Endothelial cell of umbilical vein (primary cell): ENCODE measurements around the gene NEDD4L. TPM values are rescaled to one million over a fixed set of nuclear protein-coding genes. Genes with fewer than 3 reads are reported as not detected.

Source experiments
- BruUV-seq: library from RNA; stranded (reverse); fragments of 400-500 nt; replicated peaks from 2 replicates; lab custom pipeline; 2021; lab: Mats Ljungman, UMichigan
- CTCF ChIA-PET: fragments of 300-600, 350-600 bp; sonication (Branson Sonifier 250); formaldehyde crosslinking; loops from one replicate; lab custom pipeline; 2021; ENCODE audit warnings: antibody characterized with exemption, inconsistent platforms; lab: Charles Lee
- POLR2A ChIA-PET: fragments of 300-600, 350-600 bp; sonication (Branson Sonifier 250); formaldehyde crosslinking; loops from one replicate; lab custom pipeline; 2021; ENCODE audit warnings: antibody characterized with exemption, inconsistent platforms; lab: Charles Lee
- DNase-seq: peaks from one replicate; pipeline ENCODE4 v3.0.0-alpha.2; 2011; ENCODE audit warnings: low read depth, low spot score
- FAIRE-seq: peaks from 2 replicates; lab custom pipeline; 2011; peaks lifted over from hg19 to GRCh38; lab: Jason Lieb, UNC
- H2AFZ ChIP-seq: 2 replicates; pipeline ENCODE4 v1.6.0; 2012; ENCODE audit warnings: low read depth, low read length, control low read depth, inconsistent platforms
- H3K27ac ChIP-seq: 2 replicates; pipeline ENCODE4 v1.5.1; 2011; ENCODE audit warnings: low read depth, mild to moderate bottlenecking, control low read depth, low read length, moderate library complexity; ENCODE audit not compliant: insufficient read depth
- H3K27me3 ChIP-seq, 2 experiments: 2 replicates each; pipeline versions ENCODE4 v1.6.0 to v1.6.1; 2011; ENCODE audit warnings: low read length in 2 of 2, mixed read lengths in 1 of 2; ENCODE audit not compliant: control insufficient read depth in 2 of 2, insufficient read depth in 2 of 2
- H3K36me3 ChIP-seq, 2 experiments: 2 replicates in 1 of 2; 3 replicates in 1 of 2; pipeline ENCODE4 v1.5.1; 2011; ENCODE audit warnings: low read length in 2 of 2, mild to moderate bottlenecking in 1 of 2, moderate library complexity in 1 of 2; ENCODE audit not compliant: control insufficient read depth in 2 of 2, insufficient read depth in 2 of 2; ENCODE audit errors: extremely low read depth in 1 of 2
- H3K4me1 ChIP-seq: 3 replicates; pipeline ENCODE4 v1.5.1; 2011; ENCODE audit warnings: mild to moderate bottlenecking, low read length; ENCODE audit not compliant: control insufficient read depth, insufficient read depth; ENCODE audit errors: extremely low read depth
- H3K4me2 ChIP-seq: 2 replicates; pipeline ENCODE4 v1.6.1; 2011; ENCODE audit warnings: low read length, control low read depth, mixed read lengths; ENCODE audit not compliant: insufficient read depth
- H3K4me3 ChIP-seq, 3 experiments: fragments of 200-600 bp in 1 of 3; sonication (generic), shearing (Covaris generic) in 1 of 3; replicated peaks in 1 of 3; 2 replicates each; pipeline ENCODE4 v1.5.1; 2011 to 2016; ENCODE audit warnings: control low read depth in 3 of 3, low read length in 3 of 3, mild to moderate bottlenecking in 2 of 3, inconsistent platforms in 1 of 3, low read depth in 1 of 3, moderate library complexity in 1 of 3; ENCODE audit not compliant: insufficient read depth in 1 of 3
- H3K79me2 ChIP-seq: 2 replicates; pipeline ENCODE4 v1.6.0; 2012; ENCODE audit warnings: low read length, inconsistent platforms; ENCODE audit not compliant: control insufficient read depth, insufficient read depth
- H3K9ac ChIP-seq: replicated peaks from 2 replicates; pipeline ENCODE3; 2011; ENCODE audit warnings: low read length, control low read depth; ENCODE audit not compliant: insufficient read depth; ENCODE audit errors: extremely low read depth
- H3K9me1 ChIP-seq: replicated peaks from 3 replicates; pipeline ENCODE4 v1.6.0; 2011; ENCODE audit warnings: mild to moderate bottlenecking, low read length; ENCODE audit not compliant: control insufficient read depth, insufficient read depth; ENCODE audit errors: extremely low read depth
- H3K9me3 ChIP-seq: replicated peaks from 2 replicates; pipeline ENCODE4 v1.5.1; 2012; ENCODE audit warnings: low read length, inconsistent platforms; ENCODE audit not compliant: control insufficient read depth, insufficient read depth
- H4K20me1 ChIP-seq: replicated peaks from 2 replicates; pipeline ENCODE3; 2011; ENCODE audit warnings: mild to moderate bottlenecking, low read length; ENCODE audit not compliant: control insufficient read depth, insufficient read depth; ENCODE audit errors: extremely low read depth
- FOS ChIP-seq: IDR thresholded peaks from 2 replicates; pipeline ENCODE4 v1.6.1; 2011; ENCODE audit warnings: mild to moderate bottlenecking, low read length, moderate library complexity, borderline replicate concordance; ENCODE audit not compliant: insufficient read depth
- GATA2 ChIP-seq: IDR thresholded peaks from 2 replicates; pipeline ENCODE4 v1.7.0; 2011; ENCODE audit warnings: low read depth, mild to moderate bottlenecking, moderate library complexity, mixed read lengths, low read length; ENCODE audit not compliant: insufficient read length, insufficient read depth
- JUN ChIP-seq: IDR thresholded peaks from 2 replicates; pipeline ENCODE4 v1.6.1; 2011; ENCODE audit warnings: borderline replicate concordance, low read depth; ENCODE audit not compliant: insufficient read length, insufficient read depth
- POLR2A ChIP-seq: IDR thresholded peaks from 2 replicates; pipeline ENCODE4 v1.6.1; 2012; ENCODE audit warnings: low read depth, mild to moderate bottlenecking, control low read depth, low read length
- POLR2AphosphoS5 ChIP-seq: IDR thresholded peaks from 2 replicates; pipeline ENCODE4 v1.6.1; 2012; ENCODE audit warnings: low read depth, mild to moderate bottlenecking, control low read depth, low read length, moderate library complexity; ENCODE audit not compliant: insufficient read depth
- dilution Hi-C: fragments of 300-500 bp; cut with MboI; formaldehyde crosslinking; loops from one replicate; pipeline ENCODE4 v1.15.0; 2019; ENCODE audit warnings: low sequenced_read_pairs; ENCODE audit not compliant: extremely low pct_ligation_motif_present
- intact Hi-C: fragments of 100-400 bp; cut with micrococcal nuclease; formaldehyde crosslinking; loops from one replicate; pipeline ENCODE4 v1.10.0; 2022
- polyA plus RNA-seq, 4 experiments: library from polyadenylated mRNA; depleted of rRNA in 3 of 4; stranded (reverse) in 3 of 4; unstranded in 1 of 4; fragments of >200 nt; gene quantifications; 2 replicates each; pipeline versions ENCODE4 v1.2.1 to v1.2.3, GENCODE V29; 2011 to 2012; ENCODE audit warnings: missing spikeins in 1 of 4
- total RNA-seq: library from RNA; stranded (reverse); gene quantifications from 2 replicates; pipeline ENCODE4 v1.2.3, GENCODE V29; 2021

The NEDD4L gene
- total and polyA plus RNA-seq, 2 donors (not counting 3 experiments of a cell fraction or from before 2014, with no cell fraction given), result 20.5 to 78.9 TPM

- no peaks in the 10 kb centered on the region for H3K79me2 ChIP-seq
- intact Hi-C loops, result loop anchor here (2.0 kb wide), 1 partner anchor 14 kb away; no protein-coding TSS in a partner anchor
- FAIRE-seq (peak; percentile 68), DNase-seq (peak; percentile 68)
- peaks cover 44% of the 10 kb centered on the region for H3K4me1 ChIP-seq
- H3K9me3 ChIP-seq, result no peaks in the 10 kb centered on the region
- ChIA-PET POLR2A (no interaction called here), CTCF (interaction anchor here (0.7 to 2.6 kb wide), 8 partner anchors 13 to 330 kb away, joined by 3 to 8 read pairs (median 4); no protein-coding TSS in a partner anchor)
- H4K20me1 ChIP-seq, result no peaks in the 10 kb centered on the region
- H3K36me3 ChIP-seq, result no peaks in the 10 kb centered on the region
- H2AFZ ChIP-seq, result no peak overlapping the region
- H3K9ac ChIP-seq, result peak overlapping the region; percentile 75
- H3K9me1 ChIP-seq, result no peaks in the 10 kb centered on the region
- peak; percentile 18 for TF ChIP-seq POLR2AphosphoS5
- no peak for TF ChIP-seq POLR2A
- TF ChIP-seq JUN, result peak; percentile 28
- peak; percentile 50 for TF ChIP-seq FOS
- peak overlapping the region; percentile 50 for H3K4me2 ChIP-seq
- dilution Hi-C loops, result no loop called here
- no peaks in the 10 kb centered on the region for H3K27me3 ChIP-seq
- H3K4me3 ChIP-seq, result no peak overlapping the region
- no TSS peak for BruUV-seq
- peak overlapping the region; percentile 99 for H3K27ac ChIP-seq
Measured at GRCh38 chr18:58288921-58289797, 245.1 kb downstream of the NEDD4L start.

DNA sequence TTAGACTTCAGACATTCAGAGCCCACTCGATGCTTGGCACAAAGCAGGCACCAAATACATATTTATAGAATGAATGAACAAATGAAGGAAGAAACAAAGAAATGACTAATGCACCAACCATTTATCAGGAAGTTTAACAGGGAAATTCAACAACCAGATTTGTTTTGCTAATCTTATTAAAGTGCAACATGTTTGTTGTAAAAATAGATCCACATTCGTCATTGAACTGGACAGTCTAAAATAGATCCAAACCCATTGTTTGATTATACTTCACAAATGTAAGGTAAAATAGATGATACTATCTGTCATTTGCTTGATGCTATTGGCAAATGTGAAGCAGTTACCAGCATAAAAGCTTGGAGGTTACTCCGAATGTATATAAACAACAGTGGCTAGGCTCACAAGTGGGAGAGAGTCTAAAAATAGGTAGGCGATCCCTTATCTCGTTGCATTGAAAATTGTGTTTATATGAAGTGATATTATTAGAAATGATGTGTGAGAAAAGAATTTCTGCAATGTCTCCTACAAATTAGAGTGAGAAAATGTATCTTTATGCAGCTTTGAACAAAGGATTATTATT, 246.2 kb downstream of the NEDD4L start:
- no peaks in the 10 kb centered on the region for H3K79me2 ChIP-seq
- FAIRE-seq (peak; percentile 80), DNase-seq (peak; percentile 90)
- no peaks in the 10 kb centered on the region for H4K20me1 ChIP-seq
- no peak overlapping the region for H2AFZ ChIP-seq
- H3K9ac ChIP-seq, result peak overlapping the region; percentile 75
- dilution Hi-C loops (no loop called here), intact Hi-C loops (loop anchor here (1.0 to 2.0 kb wide), 6 partner anchors 25 to 103 kb away; no protein-coding TSS in a partner anchor)
- peak overlapping the region; percentile 50 for H3K4me2 ChIP-seq
- H3K4me1 ChIP-seq, result peaks cover 44% of the 10 kb centered on the region
- no peaks in the 10 kb centered on the region for H3K9me3 ChIP-seq
- peak overlapping the region; percentile 99 for H3K27ac ChIP-seq
- H3K36me3 ChIP-seq, result no peaks in the 10 kb centered on the region
- peak; percentile 87 for TF ChIP-seq JUN
- peak; percentile 62 for TF ChIP-seq FOS
- TF ChIP-seq POLR2AphosphoS5, result no peak
- TF ChIP-seq GATA2, result peak; percentile 78
- H3K4me3 ChIP-seq, result no peak overlapping the region
- H3K9me1 ChIP-seq, result no peaks in the 10 kb centered on the region
- CTCF ChIA-PET, result interaction anchor here (0.7 to 2.6 kb wide), 5 partner anchors 11 to 204 kb away, joined by 3 to 8 read pairs (median 5); no protein-coding TSS in a partner anchor
- POLR2A ChIA-PET, result no interaction called here
- no TSS peak for BruUV-seq
- no peaks in the 10 kb centered on the region for H3K27me3 ChIP-seq
